NCI-H1436 treated with DMSO at 0.1 percent for 48 hours (cell line): ENCODE data around the gene LRRC47.
"Not testable (repeated sequence)": the region's sequence is repeated elsewhere in the genome, so short reads cannot be mapped to it uniquely, and the experiment has no call there.

Source experiments
- DNase-seq: peaks from one replicate; lab custom pipeline; 2025; lab: John Stamatoyannopoulos, UW

The LRRC47 gene

DNA sequence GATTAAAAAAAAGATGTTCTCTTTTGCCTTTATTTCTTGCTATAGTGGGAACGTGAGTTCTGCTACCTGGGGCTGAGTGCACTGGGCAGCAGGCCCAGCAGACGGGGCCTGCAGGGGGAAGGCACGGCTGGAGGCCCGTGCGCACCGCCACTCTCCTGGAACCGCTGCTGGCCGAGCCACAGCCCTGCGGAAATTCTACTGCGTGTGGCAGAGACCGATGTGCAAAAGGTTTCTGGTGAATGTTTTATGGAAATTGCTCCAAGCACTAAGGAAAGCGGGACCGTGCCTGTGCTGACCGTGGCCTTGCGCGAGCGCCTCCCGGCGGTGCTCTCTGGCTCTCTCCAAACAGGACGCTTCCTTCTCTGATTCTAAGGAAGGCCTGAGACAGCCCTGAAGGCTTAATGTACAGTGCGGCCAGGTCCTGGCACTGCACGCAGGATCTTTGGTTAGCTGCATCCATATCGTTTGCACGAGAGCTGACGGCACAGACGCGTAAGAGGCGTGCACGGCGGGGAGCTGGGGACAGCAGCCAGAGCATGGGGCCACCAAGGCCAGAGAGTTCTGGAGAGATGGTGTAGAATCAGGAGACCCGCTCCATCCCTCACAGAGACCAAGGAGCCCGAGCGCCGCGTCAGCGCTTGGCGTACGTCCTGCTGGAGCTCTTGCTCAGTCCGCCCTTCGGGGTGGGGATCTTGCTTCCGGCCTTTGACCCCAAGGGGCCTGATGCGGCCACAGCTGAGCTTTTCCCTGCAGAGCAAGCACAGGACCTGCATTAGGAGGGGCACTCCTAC, 18.7 kb upstream of the LRRC47 start:
- DNase-seq, result no peak

DNA sequence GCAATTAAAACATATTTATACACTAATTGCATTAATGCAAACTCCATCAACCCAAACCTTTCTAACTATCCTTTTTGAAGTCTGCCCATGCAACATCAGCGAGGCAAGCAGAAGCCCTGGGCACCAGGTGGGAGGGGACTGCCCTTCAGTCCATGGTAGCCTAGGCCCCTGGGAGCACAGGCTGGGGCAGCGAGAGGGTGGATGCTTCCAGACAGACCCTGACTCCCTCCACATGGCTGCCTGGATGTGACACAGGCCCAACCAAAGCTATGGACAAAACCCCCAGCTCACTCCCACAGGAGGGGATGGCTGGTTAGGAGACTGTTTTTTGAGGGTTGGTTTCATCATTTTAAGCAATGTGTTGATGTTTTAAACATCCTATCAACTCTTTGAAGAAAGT, 17.8 kb upstream of the LRRC47 start:
- no peak for DNase-seq

DNA sequence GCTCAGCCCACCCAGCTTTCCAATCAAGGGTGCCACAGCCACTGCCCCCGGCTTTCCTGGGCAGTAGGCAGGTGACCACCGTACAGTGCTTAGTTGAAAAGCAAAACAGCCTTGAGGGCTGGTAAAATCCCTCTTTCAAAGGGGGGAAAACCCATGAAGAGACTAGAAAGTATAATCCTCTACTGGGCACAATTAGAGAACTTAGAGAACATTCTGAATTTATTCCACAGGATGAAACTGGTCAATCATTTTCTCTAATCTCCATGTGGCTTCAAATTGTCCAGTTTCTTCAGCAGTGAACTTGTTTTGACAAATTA, 15.3 kb upstream of the LRRC47 start:
- no peak for DNase-seq

GRCh38 chr1:3810149-3810761, 14.0 kb upstream of the LRRC47 start:
- DNase-seq, result not testable (repeated sequence)

DNA sequence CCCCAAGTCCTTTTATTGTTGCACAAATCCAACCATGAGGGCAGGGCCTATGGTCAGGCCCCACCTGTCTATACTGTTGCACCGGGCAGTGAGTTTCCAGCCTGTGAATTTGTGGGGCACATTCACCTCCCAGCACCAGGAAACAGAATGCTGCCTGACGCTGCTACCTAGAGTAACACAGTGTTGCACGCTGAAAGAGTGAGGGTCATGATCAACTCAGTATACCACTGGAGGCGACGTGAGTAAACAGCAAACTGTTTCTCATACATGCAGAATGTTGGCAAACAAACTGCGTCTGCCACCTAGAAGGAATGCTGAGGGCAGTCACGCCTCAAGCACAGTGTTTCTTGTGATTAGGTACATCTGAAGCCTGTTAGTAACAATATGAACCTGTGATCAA, 13.4 kb upstream of the LRRC47 start:
- DNase-seq, result no peak

GRCh38 chr1:3807769-3808168, 11.5 kb upstream of the LRRC47 start:
- DNase-seq, result no peak

GRCh38 chr1:3805038-3805437, 8.7 kb upstream of the LRRC47 start:
- no peak for DNase-seq

DNA sequence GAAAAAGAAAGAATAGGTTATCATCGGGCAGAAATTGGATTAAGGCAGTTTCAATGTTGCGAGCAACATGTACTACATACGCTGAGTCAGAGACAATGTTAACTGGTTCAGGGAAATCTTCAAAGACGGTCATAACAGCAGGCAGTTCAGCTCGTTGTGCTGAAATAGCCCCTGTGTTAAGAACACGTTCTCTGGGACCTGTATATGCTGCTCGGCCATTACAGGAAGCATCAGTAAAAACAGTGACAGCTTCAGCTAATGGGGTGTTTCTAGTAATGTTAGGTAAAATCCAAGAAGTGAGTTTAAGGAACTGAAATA, 8.3 kb upstream of the LRRC47 start:
- not testable (repeated sequence) for DNase-seq

DNA sequence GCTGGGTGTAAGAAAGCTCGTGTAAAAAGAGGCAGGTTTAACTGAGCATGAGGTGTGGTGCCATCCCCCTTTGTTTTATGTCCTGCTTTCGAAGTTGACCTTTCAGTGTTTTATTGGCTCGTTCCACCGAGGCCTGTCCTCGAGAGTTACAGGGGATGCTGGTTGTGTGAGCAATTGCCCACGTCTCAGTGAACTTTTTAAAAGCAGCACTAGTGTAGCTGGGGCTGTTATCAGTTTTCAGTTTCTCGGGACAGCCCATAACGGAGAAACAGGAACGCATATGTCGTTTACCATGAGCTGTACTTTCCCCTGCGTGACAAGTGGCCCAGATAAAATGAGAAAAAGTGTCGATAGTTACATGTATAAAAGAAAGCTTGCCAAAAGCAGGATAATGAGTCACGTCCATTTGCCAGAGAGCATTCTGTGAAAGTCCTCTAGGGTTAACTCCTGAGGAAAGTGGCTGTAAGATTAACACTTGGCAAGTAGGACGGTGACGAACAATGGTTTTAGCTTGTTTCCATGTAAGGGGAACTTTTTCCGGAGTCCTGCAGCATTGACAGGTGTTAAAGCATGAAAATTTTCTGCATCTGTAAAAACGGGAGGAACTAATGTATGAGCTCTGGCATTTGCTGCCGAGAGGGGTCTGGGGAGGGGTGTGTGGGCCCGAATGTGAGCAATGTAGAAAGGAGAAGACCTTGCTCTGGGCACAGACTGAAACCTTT, 7.8 kb upstream of the LRRC47 start:
- DNase-seq, result no peak

DNA sequence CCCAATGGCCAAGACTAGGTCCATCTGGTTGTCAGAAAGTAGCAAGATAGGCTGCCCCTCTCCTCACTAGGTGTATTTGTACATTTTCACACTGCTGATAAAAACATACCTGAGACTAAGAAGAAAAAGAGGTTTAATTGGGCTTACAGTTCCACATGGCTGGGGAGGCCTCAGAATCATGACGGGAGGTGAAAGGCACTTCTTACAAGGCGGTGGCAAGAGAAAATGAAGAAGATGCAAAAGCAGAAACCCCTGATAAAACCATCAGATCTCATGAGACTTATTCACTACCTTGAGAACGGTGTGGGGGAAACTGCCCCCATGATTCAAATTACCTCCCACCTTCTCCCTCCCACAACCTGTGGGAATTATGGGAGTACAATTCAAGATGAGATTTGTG, 4.5 kb upstream of the LRRC47 start:
- DNase-seq, result not testable (repeated sequence)

- DNase-seq, result no peak
These were observed 3.8 kb upstream of the LRRC47 start for GRCh38 chr1:3799976-3800685.

- DNase-seq, result no peak
These were observed 664 bp downstream of the LRRC47 start for GRCh38 chr1:3795453-3796214.

GRCh38 chr1:3790952-3791351, 5.3 kb downstream of the LRRC47 start:
- no peak for DNase-seq

- no peak for DNase-seq
These were observed 5.8 kb downstream of the LRRC47 start for GRCh38 chr1:3790500-3790923.

DNA sequence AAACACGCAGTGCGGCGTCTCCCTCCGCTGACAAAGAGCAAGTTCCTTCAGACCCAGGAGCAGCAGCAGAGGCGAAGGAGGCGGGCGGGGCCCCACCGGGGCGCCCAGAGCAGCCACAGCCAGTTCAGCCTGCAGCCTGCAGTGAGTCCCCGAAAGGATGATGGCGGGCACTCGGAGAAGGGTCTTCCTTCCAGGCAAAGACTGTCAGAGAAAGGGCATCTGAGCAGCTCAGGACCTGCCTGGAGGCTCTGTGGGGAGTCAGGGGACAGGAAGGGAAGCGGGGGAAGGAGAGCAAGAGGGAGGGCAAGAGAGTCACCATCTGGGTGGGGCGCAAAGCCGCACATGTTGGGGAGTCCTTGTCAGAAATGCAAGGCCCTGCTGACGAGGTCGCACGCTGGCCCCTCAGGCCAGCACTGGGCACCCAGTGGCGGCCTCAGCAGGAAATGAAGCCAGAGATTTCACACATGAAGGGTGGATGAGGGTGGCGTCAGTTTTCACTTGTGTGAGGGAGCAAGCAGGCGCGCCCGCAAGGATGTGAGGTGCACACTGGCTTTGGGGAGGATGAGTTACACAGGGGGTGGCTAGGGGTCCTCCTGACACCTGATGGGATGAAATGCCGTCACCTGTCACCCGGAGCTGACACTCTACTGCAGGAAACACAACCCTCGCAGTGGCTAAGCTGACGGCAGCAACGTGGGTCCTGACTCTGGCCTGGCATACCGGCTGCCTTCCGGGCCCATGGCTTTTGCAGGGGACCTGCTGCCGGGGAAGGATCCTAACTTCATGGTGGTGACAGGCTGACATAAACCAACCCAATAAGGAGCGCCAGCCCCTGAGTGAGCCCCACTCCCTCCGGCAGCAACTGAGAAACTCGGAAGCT, 6.6 kb downstream of the LRRC47 start:
- no peak for DNase-seq

DNA sequence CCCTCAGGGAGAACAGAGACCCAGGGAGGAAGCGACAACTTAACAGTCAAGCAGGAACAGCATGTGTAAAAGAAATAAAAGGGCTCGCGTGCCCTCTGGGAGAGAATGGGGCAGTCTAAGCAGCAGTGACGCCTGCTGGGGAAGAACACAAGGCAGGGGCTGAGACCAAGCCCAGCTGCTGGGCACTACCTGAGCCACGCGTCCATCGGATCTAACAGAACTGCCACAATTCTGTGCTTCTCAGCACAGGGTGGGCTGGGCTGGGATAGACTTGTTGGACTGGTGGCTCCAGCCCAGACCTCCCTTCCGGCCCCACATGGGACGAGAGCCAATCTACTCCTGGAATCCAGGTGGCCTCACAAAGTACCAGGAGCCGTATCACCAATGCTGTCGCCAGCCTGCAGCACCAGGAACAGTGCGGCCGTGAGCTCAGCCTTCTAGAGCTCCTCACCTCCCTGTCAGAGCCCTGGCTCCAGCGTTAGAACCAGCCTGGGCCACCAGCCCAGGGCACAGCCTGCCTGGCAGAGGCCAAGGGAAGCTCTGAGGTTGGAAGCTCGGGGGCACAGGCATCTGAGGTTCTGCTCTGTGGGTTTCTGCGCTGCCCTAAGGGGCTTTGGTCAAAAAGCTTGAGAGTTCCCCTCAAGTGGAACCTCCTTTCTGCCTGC, 7.4 kb downstream of the LRRC47 start:
- no peak for DNase-seq

GRCh38 chr1:3787745-3788605, 8.3 kb downstream of the LRRC47 start:
- no peak for DNase-seq

DNA sequence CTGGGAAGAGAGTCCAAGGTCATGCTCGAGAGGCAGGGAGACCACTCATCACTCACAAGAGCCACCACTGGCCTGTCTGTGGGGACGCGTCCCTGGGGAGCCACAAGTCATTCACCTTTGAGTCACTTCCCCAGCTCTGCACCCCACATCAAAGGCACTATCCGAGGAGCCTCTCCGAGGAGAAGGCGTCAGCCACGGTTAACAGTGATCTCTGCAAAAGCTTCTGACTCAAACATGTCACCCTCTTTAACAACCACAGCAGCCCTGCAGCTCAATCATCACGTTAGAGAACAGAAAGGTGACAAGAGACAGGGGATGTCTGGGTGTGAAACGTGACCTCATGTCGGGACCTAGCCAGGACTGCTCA, 9.0 kb downstream of the LRRC47 start:
- no peak for DNase-seq

- no peak for DNase-seq
These were observed 9.6 kb downstream of the LRRC47 start for GRCh38 chr1:3786468-3787348.
